ENCODE data around the gene PELI1.

Gene PELI1

GRCh38 chr2:64143169-64144056 is 807 bp downstream of the PELI1 start:
- peak; percentile 18 for DNase-seq (ENCODE audit: extremely low spot score)
- no peak for TF ChIP-seq CTCF (IDR thresholded peaks at IDR 0.05; ENCODE audit: control extremely low read depth, extremely low read depth, low read depth, missing control alignments)
- POLR2A ChIA-PET = interaction anchor here (1.0 kb wide), 1 partner anchor 71 kb away, joined by 3 read pairs; no protein-coding TSS in a partner anchor
- CTCF ChIA-PET = interaction anchor here (0.9 to 1.4 kb wide), 3 partner anchors 10 to 37 kb away, joined by 3 to 5 read pairs (median 3); no protein-coding TSS in a partner anchor

GRCh38 chr2:64142741-64143168 is 1.5 kb downstream of the PELI1 start:
- POLR2A ChIA-PET = no interaction called here
- no peak for DNase-seq (ENCODE audit: extremely low spot score)
- TF ChIP-seq CTCF (IDR thresholded peaks at IDR 0.05; ENCODE audit: control extremely low read depth, extremely low read depth, low read depth, missing control alignments) = no peak
- CTCF ChIA-PET = interaction anchor here (0.9 to 2.1 kb wide), 5 partner anchors 10 to 36 kb away, joined by 3 to 6 read pairs (median 4); no protein-coding TSS in a partner anchor

GRCh38 chr2:64141674-64142405 is 2.4 kb downstream of the PELI1 start:
- no peak for TF ChIP-seq CTCF (IDR thresholded peaks at IDR 0.05; ENCODE audit: control extremely low read depth, extremely low read depth, low read depth, missing control alignments)
- no peak for DNase-seq (ENCODE audit: extremely low spot score)
- CTCF ChIA-PET = interaction anchor here (0.9 to 2.2 kb wide), 6 partner anchors 9 to 346 kb away, joined by 3 to 6 read pairs (median 4); no protein-coding TSS in a partner anchor
- POLR2A ChIA-PET = interaction anchor here (0.5 to 0.6 kb wide), 3 partner anchors 186 to 609 kb away, joined by 3 to 9 read pairs (median 4); no protein-coding TSS in a partner anchor

- DNase-seq (ENCODE audit: extremely low spot score) = no peak
- TF ChIP-seq CTCF (IDR thresholded peaks at IDR 0.05; ENCODE audit: control extremely low read depth, extremely low read depth, low read depth, missing control alignments) = no peak
- CTCF ChIA-PET = interaction anchor here (0.8 to 2.2 kb wide), 6 partner anchors 8 to 347 kb away, joined by 3 to 6 read pairs (median 4); no protein-coding TSS in a partner anchor
- POLR2A ChIA-PET = interaction anchor here (0.6 kb wide), 1 partner anchor 610 kb away, joined by 9 read pairs; no protein-coding TSS in a partner anchor
Observed at GRCh38 chr2:64140665-64141200, 3.5 kb downstream of the PELI1 start.

- no peak for DNase-seq (ENCODE audit: extremely low spot score)
- ChIA-PET CTCF (interaction anchor here (1.3 to 2.2 kb wide), 2 partner anchors 33 to 40 kb away, joined by 4 to 6 read pairs; no protein-coding TSS in a partner anchor), POLR2A (no interaction called here)
- no peak for TF ChIP-seq CTCF (IDR thresholded peaks at IDR 0.05; ENCODE audit: control extremely low read depth, extremely low read depth, low read depth, missing control alignments)
Observed at GRCh38 chr2:64139956-64140355, 4.3 kb downstream of the PELI1 start.

- POLR2A ChIA-PET = interaction anchor here (0.6 kb wide), 1 partner anchor 82 kb away, joined by 3 read pairs; no protein-coding TSS in a partner anchor
Observed at GRCh38 chr2:64137996-64138395, 6.2 kb downstream of the PELI1 start.

More at GRCh38 chr2:64137996-64138395, 6.2 kb downstream of the PELI1 start:
- TF ChIP-seq CTCF (IDR thresholded peaks at IDR 0.05; ENCODE audit: control extremely low read depth, extremely low read depth, low read depth, missing control alignments) = no peak
- CTCF ChIA-PET = interaction anchor here (1.2 kb wide), 1 partner anchor 12 kb away, joined by 3 read pairs; no protein-coding TSS in a partner anchor
- no peak for DNase-seq (ENCODE audit: extremely low spot score)

Data from GM10248 (cell line).